GM12874 (cell line): ENCODE measurements around the gene SDR42E1.

ENCODE experiments used
- TF ChIP-seq, protein P1 (sequence below): IDR thresholded peaks from 2 replicates; pipeline ENCODE4 v1.5.1; 2011; ENCODE audit warnings: low read depth, mild to moderate bottlenecking, control low read depth, low read length, moderate library complexity; ENCODE audit not compliant: insufficient read depth

Gene SDR42E1

DNA sequence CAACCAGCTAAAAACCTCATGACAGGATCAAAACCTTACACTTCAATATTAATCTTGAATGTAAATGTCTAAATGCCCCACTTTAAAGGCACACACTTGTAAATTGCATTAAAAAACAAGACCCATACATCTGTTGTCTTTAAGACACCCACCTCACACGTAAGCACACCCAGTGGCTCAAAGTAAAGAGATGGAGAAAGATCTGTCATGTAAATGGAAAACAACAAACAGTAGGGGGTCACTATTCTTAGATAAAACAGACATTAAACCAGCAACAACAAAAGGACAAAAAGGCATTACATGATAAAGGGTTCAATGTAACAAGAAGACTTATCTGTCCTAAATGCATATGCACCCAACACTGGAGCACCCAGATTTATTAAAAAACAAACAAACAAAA, 35.6 kb downstream of the SDR42E1 start:
- TF ChIP-seq, protein P1, sequence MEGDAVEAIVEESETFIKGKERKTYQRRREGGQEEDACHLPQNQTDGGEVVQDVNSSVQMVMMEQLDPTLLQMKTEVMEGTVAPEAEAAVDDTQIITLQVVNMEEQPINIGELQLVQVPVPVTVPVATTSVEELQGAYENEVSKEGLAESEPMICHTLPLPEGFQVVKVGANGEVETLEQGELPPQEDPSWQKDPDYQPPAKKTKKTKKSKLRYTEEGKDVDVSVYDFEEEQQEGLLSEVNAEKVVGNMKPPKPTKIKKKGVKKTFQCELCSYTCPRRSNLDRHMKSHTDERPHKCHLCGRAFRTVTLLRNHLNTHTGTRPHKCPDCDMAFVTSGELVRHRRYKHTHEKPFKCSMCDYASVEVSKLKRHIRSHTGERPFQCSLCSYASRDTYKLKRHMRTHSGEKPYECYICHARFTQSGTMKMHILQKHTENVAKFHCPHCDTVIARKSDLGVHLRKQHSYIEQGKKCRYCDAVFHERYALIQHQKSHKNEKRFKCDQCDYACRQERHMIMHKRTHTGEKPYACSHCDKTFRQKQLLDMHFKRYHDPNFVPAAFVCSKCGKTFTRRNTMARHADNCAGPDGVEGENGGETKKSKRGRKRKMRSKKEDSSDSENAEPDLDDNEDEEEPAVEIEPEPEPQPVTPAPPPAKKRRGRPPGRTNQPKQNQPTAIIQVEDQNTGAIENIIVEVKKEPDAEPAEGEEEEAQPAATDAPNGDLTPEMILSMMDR, result no peak

DNA sequence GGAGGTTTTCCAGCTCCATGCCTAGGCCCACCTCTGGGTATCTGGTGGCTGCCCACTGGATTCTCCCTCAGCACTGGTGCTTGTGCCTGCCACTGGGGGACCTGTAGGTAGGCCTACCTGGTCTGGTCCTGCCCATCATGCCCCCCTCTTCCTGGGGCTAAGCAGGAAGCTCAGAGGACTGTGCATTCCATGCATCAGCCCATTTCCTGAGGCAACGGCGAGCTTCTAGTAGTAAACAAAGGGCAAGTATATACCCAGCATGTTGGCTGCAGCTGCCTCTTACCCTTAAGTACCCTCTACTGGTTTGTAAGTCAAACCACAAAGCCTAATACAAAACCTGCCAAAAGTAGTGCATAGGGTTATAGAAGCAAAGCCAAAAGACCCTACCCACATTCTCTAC, 37.5 kb downstream of the SDR42E1 start:
- TF ChIP-seq, protein P1, result no peak

DNA sequence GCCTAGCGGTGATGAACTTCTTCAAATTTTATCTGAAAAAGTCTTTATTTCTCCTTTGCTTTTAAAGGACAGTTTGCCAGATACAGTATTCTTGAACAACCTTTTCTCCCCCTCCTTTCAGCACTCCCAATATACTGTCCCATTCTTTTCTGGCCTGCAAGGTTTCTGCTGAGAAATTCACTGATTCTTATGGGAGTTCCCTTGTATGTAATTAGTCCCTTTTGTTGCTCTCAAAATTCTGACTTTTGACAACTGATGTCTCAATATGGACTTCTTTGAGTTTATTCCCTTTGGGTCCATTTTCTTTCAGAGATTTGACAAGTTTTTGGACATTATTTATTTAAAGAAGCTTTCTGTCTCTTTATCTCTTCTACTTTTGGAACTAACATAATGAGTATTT, 39.4 kb downstream of the SDR42E1 start:
- TF ChIP-seq, protein P1, result no peak

DNA sequence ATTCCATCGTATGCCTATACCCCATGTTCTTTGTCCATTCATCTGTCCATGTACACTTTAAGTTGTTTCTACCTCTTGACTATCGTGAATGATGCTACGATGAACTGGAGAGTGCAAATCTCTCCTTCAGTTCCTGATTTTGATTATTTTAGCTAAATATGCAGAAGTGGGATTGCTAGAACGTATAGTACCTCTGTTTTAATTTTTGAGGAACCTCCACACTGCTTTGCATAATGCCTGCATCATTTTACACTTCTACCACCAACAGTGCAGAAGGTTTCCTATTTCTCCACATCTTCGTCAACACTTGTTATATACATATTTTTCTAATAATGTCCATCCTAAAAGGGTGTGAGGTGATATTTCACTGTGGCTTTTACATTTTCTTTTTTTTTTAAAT, 43.9 kb downstream of the SDR42E1 start:
- TF ChIP-seq, protein P1, result no peak

DNA sequence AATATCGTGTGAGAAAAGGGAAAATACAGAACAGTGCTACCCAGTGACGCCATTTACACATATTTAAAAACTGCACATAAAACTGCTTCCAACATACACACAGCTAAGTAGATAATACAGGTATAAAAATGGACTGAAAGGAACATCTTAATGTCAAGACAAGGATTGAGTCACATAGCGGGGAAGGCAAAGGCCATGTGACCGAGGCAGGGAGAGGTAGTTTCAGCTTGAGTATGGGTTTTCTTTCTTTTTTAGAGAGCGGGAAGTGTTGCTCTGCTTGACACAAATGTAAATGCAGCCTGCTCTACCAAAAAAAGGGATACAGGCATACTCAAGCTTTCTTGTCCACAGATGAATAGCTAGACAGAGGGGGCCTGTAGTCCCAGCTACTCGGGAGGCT, 46.5 kb downstream of the SDR42E1 start:
- TF ChIP-seq, protein P1, result no peak

DNA sequence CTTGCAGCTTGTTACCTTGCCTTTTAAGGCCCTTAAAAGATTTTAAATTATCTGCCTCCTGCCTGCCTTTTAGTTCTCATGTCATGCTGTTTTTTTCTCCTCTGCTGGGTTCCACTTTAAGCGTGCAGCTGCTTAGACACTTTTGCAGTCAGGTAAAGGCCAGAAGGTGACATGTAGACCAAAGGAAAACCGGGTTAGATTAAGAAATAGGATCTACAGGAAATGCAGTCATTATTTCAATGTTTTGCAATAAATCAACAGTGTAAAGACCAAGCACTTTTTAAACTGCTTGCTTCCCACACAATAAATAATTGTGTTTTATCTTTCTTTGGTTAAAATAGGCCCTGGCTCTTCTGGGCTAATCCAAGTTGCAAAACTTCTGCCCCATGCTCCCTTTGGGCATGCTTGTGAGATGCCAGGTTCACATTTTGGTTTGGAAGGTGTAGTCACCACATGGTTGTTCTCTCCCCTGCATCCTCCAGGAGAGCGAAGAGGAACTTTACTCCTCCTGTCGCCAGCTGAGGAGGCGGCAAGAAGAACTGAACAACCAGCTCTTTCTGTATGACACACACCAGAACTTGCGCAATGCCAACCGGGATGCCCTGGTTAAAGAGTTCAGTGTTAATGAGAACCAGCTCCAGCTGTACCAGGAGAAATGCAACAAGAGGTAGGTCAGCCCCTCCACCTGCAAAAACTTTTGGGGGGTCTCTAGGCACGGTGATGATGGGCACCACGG, 54.9 kb downstream of the SDR42E1 start:
- TF ChIP-seq, protein P1, result no peak

DNA sequence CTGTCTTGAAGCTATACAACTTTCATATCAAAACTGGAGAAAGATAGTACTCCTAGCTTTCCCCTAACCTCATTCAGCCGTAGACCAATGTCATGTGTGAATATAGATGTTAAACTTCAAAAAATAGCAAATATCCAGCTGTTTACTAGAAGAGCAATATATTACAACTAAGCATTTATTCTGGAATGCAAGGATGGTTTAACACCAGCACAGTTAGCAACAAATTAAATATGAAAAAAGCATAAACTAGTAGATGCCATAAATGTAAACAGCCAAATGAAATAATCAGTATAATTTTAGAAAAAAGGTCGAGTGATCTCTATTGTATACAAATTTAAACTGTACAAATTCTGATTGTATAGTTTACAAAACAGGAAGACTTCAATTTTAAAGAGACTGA, 59.7 kb downstream of the SDR42E1 start:
- TF ChIP-seq, protein P1, result no peak
